Suppressor macrophage treated with lipopolysaccharide for 4 hours (primary cell): Measurements from ENCODE around the gene LIF.

Experiments used
- DNase-seq: peaks from one replicate; pipeline ENCODE4 v3.0.0-alpha.2; 2020

LIF gene

DNA sequence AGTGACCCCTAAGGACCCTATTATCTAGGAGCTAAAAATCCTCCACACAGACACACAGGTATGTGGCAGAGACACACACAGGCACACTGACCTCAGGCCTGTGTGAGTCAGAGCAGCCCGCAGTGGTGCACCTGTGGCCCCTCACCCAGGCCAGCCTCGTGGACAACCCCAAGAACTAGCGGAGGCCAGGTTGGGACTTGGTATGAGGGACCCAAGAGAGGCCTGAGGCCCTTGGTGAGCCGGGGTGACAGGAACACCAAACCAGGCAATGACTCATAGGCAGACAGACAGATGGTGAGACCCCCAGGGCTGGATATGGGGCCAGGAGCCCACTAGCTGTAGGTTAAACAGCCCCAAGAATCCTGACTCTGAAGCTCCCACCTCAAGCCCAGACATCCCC lies 36.8 kb upstream of the LIF start:
- DNase-seq = no peak

DNA sequence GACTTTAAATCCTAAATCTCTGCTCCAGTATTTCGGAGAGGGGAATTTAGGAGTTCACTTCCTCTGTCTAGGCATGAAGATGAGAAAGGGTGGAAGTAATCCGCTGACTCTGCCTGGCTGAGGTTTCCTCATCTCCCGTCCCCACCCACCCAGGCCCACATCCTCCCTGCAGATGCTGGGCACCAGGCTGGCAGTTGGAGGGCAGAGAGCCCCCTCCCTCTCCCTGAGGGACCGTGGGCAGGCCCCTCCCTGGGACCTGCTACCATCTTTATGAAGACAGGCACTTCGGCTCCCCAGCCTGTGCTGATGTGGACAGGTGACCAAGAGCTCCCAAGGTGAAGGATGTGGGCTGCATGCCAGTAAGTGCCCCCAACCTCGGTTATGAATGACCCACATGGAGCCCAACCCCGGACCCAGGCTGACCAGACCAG lies 36.1 kb upstream of the LIF start:
- peak; percentile 67 for DNase-seq

DNA sequence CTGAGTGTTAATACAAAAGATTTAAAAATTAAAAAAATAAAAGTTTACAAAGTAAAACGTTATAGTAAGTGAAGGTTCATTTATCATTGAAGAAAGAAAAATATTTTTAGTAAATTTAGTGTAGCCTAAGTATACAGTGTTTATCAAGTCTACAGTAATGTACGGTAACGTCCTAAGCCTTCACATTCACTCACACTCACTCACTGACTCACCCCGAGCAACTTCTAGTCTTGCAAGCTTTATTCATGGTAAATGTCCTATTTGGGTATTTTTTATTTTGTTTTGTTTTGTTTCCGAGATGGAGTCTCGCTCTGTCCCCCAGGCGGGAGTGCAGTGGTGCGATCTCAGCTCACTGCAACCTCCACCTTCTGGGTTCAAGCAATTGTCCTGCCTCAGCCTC lies 33.9 kb upstream of the LIF start:
- DNase-seq = peak; percentile 42

DNA sequence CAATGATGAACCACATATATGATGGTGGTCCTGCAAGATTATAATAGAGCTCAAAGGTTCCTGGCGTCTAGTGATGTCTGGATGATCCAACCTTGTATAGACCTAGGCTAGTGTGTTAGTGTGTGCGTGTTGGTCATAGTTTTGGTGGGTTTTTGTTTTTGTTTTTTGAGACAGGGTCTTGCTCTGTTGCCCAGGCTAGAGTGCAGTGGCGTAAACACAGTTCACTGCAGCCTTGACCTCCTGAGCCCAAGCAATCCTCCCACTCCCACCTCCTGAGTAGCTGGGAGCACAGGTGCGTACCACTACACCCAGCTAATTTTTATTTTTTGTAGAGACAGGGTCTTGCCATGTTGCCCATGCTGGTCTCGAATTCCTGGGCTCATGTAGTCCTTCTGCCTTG lies 33.4 kb upstream of the LIF start:
- no peak for DNase-seq

DNA sequence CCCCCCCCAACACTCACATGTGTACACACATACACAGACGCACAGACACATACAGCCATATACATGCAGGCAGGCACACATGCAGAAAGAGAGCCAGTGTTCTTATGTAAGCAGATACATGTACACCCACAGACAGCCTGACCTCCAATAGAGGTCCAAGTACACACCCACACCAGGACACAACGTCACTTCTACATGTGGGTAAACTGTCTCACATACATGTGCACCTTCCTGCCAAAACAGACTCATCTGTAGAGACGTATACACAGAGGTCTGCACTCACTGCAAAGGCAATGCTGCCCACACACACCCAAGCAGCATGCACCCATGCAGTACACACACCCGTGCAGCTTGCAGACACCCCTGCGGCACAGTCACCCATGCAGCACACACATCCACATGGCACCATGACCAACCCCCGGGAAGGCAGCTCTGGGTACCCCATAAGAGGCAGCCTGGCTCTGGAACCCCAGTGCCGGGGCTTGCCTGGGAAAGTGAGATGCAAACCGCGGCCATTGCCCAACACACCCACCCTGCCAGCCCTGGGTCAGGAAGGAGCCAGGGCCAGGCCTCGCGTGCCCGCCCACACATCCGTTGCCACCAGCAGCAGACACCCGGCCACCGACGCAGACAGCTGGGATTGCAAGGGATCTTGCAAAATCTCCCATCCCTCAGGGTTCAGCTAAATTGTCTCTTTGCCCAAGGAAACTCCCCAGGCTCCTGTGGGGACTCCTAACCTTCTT lies 32.7 kb upstream of the LIF start:
- peak; percentile 94 for DNase-seq

DNA sequence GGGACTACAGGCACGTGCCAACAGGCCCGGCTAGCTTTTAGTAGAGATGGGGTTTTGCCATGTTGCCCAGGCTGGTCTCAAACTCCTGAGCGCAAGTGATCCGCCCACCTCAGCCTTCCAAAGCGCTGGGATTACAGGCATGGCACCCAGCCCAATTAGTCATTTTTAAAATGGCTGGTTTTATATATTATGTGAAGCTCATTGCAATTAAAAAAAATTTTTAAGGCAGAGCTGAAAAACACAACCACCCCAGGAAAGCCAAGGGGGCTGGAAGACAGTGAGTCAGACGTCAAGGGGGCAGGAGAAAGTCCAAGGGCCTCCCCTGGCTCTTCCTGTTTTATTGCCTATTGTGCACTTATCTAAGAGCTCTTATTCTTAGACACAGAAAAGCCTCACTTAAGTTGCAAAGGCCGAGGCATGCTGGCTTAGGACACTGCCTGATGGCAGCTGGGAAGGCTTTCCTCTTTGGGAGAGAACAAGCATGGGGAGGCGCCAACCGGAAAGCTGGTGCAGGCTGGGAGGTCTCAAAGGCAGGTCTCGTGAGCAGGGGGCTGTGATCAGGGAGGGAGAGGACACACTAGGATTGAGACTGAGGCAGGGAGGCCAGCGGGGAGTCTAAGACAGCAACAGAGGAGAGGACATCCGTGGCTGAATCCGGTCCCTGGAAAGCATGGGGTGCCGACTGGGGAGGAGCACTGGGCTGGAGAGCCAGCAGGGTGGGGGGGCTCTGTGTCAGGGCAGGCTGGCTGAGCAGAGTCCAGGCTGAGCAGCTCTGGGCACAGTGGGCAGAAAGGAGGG lies 31.2 kb upstream of the LIF start:
- peak; percentile 65 for DNase-seq

DNA sequence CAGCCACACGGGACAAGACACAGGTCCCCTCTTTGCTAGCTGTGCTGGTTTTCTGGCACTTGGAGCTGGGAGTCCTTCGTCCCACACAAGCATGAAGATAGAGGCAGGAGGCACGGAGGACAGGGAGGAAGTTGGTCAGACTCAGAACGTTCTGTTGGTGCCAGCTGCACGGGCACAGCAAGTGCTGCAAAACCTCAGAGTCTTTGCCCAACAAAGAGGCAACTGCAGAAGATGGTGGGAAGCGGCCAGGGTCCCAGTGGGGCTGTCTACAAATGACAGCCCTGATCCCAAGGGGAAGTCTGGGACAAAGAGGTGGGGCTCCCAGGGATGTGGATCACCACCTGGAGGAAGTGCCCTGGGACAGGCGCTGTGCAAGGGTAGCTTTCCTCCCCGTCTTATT lies 29.5 kb upstream of the LIF start:
- no peak for DNase-seq

DNA sequence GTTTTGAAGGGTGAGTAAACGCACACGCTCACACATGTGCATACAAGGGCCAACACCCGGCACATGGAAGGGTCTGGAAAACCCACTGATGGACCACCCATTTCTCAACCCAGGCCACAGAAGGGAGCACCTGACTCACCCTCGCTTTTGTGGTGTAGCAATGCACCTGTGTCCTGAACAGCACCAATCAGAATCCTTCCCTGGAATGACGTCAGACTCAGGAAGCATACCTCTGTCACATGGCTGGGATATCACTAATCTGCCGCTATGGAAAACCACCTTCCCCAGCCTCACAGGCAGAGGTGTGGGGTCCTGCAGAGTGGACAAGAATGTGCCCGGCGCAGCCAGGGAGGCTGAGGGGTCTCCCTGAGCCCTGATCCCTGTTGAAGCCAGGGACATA lies 29.1 kb upstream of the LIF start:
- no peak for DNase-seq

DNA sequence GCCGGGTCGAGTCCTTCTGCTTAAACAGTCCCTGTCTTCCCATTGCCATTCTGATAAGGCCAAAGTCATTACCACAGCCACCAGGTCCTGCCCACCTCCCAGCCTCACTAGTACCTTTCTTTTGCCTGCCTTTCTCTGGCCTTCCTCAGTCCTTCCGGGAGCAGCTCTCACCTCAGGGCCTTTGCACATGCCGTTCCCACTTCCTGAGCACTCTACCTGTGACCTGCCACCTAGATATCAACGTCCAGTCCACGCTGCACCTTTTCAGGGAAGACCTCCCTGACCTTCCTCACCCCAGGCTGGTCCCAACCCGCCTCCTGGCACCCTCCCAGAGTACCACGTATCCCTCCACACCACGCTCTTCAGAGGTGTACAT lies 27.9 kb upstream of the LIF start:
- no peak for DNase-seq

DNA sequence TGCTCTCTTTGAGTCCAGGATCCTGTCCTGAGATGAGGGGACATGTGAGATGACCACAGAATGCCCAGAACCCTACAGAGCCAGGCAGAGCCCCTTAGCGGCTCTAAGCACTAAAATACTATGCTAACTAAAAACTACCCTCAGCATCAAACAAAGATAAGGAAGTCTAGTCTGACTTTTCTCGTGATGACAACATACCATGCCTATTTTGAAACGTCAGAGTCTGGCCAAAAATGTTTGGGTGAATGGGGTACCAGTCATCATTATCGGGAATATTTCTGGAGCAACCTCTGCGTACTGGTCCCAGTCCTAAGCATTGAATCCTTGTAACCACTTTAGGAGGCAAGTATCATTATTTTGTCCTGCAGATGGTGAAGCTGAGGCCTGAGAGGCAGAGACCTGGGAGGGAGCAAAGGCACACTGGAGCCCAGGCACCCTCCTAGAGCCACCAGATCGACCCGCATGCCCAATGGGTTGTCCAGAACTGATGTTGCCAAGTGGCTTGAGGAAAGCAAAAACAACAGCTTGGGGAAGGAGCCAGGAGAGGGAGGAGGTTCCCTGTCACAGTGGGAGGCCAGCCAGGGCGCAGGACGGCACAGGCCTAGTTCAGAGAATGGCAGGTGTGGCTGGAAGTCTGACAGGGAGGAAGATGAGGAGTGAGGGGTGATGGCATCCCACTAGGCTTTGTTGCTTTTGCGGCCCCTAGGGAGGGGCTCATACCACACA lies 27.3 kb upstream of the LIF start:
- peak; percentile 51 for DNase-seq

DNA sequence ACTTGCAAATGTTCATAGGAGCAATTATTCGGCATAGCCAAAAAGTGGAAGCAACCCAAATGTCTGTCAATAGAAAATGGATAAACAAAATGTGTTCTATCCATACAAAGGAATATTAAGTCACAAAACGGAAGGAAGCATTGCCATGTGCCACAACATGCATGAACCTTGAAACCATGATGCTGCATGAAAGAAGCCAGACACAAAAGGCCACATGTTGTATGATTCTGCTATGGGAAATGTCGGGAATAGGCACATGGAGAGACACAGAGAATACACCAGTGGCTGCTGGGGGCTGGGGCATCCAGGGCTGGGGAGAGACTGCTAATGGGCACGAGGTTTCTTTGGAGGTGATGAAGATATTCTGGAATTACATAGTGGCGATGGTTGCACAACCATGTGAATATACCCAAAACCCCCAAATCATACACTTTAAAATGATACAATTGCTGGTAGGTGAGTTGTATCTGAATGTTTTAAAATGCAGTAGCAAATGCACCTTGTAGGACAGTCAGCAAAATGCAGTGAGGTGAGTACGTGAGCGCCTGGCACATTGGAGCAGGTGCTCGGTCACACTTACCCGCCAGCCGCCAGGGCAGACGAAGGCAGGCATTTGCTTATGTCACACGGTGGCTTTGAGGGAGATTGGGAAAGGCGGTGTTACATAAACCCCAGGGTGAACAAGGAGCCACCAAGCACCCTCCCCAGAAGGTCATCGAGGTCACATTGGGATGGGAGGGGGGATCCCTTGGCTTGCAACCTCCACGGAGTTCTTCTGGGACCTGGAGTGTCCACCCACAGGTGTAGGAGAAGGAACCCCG lies 26.4 kb upstream of the LIF start:
- DNase-seq = peak; percentile 52

DNA sequence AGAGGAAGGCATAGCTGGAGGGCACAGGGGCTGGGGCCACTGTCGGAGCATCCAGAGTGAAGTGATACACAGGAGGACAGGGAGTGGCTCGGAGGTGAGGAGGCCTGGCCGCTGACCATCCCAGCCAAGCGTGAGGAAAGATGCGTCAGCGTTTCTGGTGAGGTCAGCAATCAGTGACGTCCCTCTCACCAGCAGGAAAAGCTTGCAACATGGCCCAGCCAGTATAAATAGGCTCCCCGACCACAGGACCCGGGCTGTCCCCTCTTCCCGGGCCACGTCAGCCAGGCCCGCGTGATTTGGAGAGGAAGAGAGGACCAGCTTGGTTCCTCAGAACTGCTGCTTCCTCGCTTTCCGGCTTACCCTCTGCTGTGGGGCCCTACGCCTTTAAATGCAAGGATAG lies 24.3 kb upstream of the LIF start:
- peak; percentile 99 for DNase-seq

DNA sequence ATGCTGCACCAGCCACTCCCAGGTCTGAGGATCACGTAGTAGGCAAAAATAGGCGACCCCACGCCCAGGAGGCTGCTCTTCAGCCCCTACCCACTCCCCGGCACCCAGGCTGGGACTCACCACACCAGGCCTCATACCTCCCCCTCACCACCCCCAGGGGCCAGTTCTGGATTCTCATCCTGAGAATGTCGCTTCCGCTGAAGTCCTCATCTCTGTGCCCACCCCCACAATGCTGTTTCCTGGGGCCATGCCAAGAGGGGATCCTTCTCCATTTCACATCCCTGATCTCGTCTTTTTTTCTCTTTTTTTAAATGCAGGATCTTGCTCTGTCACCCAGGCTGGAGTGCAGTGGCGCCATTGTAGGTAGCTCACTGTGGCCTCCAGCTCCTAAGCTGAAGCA lies 21.8 kb upstream of the LIF start:
- no peak for DNase-seq

DNA sequence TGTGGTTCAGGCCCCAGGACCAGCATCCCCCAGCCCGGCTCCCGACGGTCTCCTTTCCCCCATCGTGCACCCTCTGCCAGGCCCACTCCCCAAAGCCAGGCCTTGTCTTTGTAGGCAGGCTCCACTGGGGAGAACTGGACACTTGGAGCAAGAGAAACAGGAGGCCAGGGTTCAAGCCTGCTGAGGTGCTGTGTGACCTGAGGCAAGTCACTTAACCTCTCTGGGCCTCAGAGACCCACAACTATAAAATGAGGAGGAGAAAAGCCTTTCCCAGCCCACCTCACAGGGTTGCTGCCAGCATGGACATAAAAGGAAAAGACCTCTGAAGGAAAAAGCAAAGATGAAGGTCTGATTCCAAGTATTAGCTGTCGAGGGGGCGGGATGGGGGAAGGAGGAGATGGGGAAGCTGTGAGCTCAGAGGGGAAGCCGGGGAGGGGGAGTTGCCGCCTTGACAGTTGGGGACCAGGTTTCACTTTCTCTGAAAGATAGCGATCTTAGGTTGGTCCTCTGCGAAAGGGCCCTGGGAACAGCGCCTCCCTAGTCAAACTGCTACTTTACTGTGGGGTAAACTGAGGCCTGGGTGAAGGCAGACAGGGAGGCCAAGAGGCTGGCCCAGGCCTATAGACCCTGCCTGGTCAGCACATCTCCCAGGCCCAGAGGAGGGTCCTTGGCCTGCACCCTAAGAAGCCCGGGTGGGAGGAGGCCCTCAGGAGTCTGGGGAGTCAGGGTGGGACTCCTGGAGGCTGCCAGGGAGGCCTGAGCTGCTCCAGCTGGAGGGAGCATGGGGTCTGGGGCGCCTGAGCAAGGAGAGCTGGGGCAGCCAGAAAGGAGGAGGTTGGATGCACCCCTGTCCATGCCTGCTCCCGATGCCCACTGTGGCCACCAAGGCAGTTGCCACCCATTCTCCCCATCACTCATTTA lies 21.1 kb upstream of the LIF start:
- DNase-seq = peak; percentile 82

DNA sequence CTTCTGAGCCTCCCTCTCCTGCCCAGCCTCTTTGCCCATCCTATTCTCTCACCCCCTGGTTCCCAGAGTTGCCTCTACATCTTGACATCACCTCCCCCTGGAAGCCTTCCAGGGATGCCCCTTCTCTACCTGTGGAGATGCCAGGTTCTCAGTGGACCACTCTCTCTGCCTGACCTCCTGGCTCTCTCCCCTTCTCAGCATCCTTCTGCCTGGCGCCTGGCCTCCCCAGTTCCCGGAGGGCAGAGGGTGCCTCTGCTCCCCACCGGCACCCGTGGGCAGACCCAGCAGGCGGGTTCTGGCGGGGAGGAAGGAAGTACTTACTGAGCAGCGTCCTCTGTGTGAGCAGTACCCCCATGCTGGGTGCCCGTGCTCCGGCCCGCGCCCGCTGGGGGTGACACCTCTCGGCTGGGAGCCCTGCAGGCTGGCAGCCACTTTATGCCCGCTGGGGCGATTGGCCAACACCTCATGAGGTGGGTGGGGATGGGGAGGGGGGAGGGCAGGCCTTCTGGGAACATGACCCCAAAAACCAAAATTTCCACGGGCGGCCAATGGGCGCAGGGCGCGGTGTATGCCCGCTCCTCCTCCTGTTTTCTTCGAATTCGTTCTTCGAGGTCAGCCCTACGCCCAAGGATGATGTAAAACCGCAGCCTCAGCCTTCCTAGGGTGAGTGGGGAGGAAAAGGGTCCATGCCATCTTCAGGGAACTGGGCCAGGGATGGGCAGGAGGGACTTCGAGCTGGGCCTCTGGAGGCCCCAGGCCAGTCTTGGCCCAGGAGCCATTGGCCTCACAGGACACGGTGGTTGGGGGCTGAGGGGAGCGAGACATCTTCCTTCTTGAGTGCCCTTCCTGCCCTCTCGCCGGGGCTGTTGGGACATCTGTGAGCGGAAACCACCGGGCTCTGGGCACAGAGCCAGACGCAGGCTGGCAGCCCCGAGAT lies 20.2 kb upstream of the LIF start, which contains the start of gene OSM:
Gene OSM, minus strand, starts transcription at position 407 of the 937 bp plus-strand sequence. Its CDS starts 52 bp downstream, at position 355.
- DNase-seq = peak; percentile 85

DNA sequence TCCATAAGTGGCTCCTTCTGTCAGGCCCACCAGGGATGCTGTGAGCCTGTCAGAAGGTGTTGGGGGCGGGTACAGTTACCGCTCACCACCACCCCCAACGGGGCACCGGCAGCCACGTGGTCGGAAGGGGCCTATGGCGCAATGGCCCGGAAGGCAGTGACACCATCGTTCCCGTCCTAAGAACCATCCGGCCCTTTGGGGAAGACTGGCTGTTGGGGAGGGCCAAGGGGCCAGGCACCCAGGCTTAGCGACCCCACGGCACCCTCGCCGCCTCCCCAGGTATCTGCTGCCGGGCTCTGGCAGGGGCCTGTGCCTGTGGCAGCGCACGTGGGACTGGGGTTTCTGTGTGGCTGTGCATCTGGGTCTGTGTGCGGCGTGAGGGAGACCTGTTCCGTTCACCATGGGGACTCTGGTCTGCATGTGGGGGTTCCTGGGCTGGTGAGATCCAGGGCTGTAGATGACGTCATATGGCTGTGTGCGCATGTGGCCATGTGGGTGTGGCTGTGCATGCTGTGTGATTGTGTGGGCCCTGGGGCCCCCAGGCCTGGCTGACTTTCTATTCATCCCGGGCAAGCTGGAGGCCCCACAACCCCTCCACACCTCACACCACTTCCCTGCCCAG lies 19.4 kb upstream of the LIF start:
- peak; percentile 69 for DNase-seq

DNA sequence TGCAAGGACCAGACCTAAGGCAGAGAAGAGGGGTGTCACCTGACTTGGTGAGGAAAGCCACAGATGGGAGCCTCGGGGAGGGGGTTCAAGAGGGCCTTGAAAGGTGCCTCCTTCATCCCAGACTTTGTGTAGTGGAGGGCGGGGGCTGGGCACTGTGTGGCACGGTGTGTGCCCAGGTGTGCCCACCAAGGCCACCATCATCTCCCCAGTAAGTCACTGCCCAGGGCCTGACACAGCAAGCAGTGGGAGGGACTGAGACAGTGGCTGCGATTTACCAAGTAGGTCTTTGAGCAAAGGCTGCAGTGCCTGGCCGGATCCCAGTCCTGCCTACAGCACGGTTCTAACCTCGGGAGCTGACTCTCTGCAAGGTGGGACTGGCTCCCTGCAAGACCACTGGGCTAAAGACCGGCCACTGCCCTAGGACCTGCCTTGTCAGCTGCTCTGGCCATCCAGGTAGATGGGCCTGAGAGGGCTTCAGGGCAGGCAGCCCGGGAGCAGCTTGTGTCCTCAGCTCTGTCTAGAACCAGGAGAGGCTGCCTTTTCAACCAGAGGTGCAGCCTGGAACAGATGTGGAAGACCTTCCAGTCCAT lies 18.7 kb upstream of the LIF start:
- no peak for DNase-seq

DNA sequence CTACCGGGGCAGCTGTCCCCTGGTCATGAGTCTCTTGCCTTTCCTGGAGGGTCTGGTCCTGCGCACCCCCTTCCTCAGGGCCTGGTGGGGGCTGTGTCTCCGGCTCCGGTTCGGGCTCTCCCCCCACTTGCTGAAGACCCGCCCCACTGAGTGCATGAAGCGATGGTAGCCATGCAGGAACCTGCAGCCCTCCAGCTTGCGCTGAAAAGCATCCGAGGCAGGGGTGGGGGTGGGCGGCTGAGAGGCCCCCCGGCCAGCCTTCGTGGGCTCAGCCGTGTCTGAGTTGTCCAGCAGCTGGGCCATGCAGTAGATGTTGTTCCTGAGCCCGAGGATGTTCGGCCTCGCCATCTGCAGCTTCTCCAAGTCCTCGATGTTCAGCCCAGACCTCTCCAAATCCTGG lies 17.3 kb upstream of the LIF start:
- no peak for DNase-seq

DNA sequence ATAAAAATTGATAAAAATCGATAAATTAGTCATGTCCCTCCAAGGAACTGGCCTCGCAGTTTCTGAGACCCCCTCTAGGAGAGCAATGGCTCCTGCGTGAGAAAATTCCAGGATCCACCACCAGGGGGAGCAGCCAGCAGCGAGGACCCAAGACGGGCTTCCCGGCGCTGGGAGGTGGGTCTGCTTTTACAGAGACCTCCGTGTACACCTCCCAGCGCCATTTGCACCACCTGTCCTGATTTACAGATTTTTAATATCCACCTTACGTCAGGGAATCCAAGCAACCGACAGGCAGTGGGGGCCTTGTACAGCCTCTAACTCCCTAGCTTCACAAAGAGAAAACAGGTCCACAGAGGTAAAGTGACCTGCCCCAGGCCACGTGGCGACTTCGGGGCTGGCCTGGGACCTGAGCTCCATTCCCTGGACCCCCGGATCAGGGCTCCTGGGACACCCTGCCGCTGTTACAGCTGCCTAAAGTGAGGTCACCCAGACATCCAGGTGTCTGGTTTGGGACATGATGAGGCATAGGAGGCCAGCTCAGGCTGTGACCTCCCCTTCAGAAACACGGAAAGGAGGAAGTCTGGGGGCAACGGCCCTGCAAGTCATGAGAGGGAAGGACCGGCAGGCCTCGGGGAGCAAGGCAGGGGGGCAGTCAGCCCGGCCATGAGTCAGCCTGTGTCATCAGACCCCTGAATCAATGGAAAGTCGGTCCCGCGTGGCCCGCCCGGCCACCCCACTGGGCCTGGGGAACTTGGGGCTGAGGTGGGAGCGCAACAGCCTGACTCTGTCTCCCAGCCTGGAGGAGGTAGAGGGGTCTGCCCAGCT lies 16.6 kb upstream of the LIF start:
- DNase-seq = peak; percentile 83
